ENCODE data around the gene POM121.
"Not testable (repeated sequence)": the region's sequence is repeated elsewhere in the genome, so short reads cannot be mapped to it uniquely, and the experiment has no call there.

The POM121 gene

DNA sequence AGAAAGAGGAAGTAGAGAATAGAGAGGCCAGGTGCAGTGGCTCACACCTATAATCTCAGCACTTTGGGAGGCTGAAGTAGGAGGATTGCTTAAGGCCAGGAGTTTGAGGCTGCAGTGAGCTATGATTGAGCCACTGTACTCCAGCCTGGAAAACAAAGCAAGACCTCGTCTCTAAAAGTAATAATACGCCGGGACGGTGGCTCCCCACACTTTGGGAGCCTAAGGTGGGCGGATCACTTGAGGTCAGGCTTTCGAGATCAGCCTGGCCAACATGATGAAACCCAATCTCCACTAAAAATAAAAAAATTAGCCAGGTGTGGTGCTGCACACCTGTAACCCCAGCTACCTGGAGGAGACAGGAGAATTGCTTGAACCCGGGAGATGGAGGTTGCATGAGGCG lies 70.6 kb downstream of the POM121 start:
- DNase-seq (ENCODE audit: low read depth in 2 of 2): not testable (repeated sequence)

DNA sequence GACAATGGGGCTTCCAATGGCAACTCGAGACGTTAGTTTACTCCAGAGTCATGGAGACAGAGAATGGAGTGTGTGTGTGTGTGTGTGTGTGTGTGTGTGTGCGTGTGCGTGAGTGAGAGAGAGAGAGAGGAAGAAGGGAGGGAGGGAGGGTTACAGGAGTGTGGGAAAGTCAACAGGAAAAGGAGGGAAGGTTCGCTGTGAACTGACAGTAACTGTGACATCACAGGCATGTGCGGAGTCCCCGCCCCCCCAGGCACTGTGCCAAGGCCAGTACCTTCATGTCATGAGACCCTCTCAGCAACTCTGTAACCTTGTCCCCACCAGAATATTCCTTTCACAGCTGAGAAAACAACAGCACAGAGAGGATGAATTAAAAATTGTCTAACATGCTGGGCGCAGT lies 72.6 kb downstream of the POM121 start:
- not testable (repeated sequence) for DNase-seq (ENCODE audit: low read depth in 2 of 2)

DNA sequence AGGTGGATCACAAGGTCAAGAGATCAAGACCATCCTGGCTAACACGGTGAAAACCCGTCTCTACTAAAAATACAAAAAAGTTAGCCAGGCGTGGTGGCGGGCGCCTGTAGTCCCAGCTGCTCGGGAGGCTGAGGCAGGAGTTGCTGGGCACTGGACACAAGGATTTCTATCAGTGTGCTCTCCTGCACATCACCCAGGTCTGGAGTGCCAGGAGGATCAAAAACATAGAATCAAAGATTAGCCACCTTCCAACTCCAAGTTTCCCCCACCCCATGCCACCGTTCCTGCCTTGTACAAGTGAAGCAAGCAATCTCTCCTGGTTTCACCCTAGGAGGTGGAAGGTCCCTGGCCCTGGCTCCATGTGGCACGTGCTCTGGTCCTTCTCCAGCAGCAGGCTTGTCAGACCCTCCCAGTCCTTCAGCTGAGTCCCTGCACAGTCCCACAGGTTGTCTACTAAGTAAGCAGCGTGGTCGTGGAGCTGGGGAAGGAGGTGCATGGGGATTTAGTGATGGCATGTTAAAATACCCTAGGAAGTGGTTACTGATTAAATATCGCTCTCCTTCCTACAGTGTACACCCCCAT lies 73.1 kb downstream of the POM121 start:
- not testable (repeated sequence) for DNase-seq (ENCODE audit: low read depth in 2 of 2)
